GM10248 (cell line): ENCODE measurements around the gene DNASE1L3.

Source experiments
- CTCF ChIA-PET: fragments of 300-600 bp; sonication (Branson Sonifier 250); formaldehyde crosslinking; extraction: SDS; loops from one replicate; lab custom pipeline; 2021; ENCODE audit warnings: antibody characterized with exemption; lab: Yijun Ruan, JAX
- POLR2A ChIA-PET: fragments of 350-650 bp; sonication (Branson Sonifier 250); formaldehyde crosslinking; extraction: SDS; loops from one replicate; lab custom pipeline; 2020; ENCODE audit warnings: antibody characterized with exemption; lab: Yijun Ruan, JAX
- DNase-seq: peaks from one replicate; pipeline ENCODE4 v3.0.0; 2012; ENCODE audit errors: extremely low spot score
- TF ChIP-seq, protein P1 (sequence below): IDR thresholded peaks from 2 replicates; pipeline ENCODE4 v1.5.1; 2012; ENCODE audit warnings: mild to moderate bottlenecking, low read depth; ENCODE audit errors: extremely low read depth, missing control alignments, control extremely low read depth

DNASE1L3 gene

DNA sequence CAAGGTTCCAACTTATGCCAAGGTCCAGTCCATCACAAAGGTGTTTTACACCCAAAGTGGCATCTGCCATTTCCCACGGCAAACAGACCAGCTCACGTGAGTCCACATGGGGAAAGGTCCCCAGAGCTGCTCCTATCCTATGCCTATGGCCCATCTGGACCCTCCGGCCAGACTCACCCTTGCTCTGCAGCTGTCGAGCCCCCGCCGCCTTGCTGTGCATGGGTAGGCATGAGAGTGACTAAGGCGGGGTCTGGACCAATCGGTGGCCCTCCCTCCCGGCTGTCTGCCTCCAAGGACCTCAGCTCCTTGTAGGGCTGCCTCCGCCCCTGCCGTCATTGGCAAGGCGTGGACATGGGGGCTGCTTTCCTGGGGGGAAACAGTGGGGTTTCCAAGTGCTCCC lies 26.9 kb downstream of the DNASE1L3 start:
- TF ChIP-seq, protein P1, sequence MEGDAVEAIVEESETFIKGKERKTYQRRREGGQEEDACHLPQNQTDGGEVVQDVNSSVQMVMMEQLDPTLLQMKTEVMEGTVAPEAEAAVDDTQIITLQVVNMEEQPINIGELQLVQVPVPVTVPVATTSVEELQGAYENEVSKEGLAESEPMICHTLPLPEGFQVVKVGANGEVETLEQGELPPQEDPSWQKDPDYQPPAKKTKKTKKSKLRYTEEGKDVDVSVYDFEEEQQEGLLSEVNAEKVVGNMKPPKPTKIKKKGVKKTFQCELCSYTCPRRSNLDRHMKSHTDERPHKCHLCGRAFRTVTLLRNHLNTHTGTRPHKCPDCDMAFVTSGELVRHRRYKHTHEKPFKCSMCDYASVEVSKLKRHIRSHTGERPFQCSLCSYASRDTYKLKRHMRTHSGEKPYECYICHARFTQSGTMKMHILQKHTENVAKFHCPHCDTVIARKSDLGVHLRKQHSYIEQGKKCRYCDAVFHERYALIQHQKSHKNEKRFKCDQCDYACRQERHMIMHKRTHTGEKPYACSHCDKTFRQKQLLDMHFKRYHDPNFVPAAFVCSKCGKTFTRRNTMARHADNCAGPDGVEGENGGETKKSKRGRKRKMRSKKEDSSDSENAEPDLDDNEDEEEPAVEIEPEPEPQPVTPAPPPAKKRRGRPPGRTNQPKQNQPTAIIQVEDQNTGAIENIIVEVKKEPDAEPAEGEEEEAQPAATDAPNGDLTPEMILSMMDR = no peak
- no peak for DNase-seq
- POLR2A ChIA-PET = no interaction called here
- CTCF ChIA-PET = interaction anchor here (1.0 to 15.0 kb wide), 9 partner anchors 11 to 446 kb away, joined by 3 to 560 read pairs (median 4); partner anchors contain the start of genes DNASE1L3, HTD2 and RPP14

DNA sequence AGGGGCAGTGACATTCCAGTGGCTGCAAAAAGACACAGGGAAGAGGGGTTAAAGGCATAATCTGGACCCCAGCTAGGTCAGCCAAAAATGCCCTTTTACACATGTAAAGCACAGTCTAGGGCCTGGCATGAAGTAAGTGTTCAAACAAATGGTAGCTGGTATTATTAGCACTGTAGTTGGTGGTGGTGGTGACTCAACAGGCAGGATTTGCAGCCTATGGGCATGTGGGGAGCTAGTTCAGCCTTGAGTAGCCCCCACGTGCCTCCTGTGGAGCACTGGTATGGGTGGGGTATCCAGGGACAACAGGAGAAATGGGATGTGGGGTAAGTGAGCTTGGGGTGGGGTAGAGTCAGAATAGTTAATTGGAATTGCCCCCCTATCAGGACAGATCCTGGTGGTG lies 27.6 kb downstream of the DNASE1L3 start:
- POLR2A ChIA-PET = no interaction called here
- CTCF ChIA-PET = interaction anchor here (1.0 to 15.0 kb wide), 5 partner anchors 10 to 230 kb away, joined by 3 to 560 read pairs (median 4); partner anchors contain the start of genes DNASE1L3, HTD2 and RPP14

DNA sequence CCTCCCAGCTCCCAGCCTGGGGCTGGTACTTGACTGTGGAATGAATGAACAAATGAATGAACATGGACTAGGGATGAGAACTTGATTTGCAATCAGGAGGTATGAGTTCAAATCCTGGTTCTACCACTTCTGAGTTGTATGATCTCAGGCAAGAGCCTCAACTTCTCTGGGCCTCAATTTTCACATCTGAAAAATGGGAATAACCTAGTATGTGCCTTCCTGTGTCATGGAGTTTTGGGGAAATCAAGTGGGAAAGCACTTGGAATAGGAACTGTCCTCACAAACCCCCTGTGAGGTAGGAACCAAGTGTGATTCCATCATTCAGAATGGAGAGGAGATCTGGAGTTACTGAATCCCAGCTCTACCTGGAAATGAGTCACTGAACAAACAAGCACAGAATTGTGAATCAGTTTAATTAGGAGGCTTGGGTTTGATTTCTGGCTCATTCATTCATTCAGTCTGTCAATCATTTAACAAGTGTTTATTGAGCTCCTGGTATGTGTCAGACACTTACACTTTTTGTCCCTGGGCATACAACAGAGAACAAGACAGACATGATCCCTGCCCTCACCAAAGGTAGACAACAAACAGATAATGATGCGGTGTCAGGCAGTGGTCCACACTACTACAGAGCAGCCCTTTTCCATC lies 29.7 kb downstream of the DNASE1L3 start:
- no peak for DNase-seq
- ChIA-PET CTCF (interaction anchor here (1.1 to 15.0 kb wide), 4 partner anchors 14 to 449 kb away, joined by 4 to 560 read pairs (median 41); partner anchors contain the start of genes HTD2 and RPP14), POLR2A (no interaction called here)
- TF ChIP-seq, protein P1 = no peak

More for the DNA sequence above, 27.6 kb downstream of the DNASE1L3 start:
- no peak for DNase-seq
- TF ChIP-seq, protein P1 = no peak

DNA sequence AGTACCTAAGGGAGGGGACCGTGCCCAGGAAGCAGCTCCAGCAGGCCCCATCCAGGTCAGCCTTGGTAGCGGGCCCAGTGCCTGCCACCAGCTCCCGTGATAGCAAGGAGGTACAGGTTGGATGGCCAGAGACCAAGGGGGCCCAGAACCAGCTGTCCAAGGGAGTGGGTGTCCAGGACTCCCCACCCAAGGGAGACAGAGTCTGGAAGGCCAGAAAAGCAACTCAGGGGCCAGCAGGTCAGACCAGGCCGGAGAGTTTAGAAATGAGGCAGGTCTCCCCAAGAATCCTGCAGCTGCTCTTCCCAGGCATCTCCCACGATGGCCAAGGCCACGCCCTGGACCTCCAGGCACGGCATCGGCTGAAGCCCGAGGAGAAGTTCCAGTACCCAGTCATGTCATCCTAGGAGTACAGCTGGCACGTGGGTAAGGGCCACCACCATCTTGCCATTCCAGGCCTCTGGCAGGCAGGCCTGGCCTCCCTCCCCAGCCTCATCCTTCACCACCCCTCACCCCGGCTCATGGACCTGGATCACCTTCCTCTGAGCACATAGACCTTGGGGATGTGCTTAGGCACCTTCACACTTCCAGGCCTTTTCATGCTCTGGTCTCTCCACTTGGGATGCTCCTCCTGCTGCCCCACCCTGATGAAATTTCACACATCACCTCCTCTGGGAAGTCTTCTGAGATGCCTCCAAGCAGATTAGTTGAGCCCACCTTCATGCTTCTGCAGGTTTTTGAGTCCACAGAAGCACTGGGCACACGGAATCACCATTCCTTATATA lies 30.5 kb downstream of the DNASE1L3 start:
- TF ChIP-seq, protein P1 = no peak
- POLR2A ChIA-PET = no interaction called here
- DNase-seq = no peak
- CTCF ChIA-PET = interaction anchor here (0.9 to 15.0 kb wide), 10 partner anchors 8 to 451 kb away, joined by 3 to 560 read pairs (median 13); partner anchors contain the start of genes FLNB, HTD2 and RPP14

DNA sequence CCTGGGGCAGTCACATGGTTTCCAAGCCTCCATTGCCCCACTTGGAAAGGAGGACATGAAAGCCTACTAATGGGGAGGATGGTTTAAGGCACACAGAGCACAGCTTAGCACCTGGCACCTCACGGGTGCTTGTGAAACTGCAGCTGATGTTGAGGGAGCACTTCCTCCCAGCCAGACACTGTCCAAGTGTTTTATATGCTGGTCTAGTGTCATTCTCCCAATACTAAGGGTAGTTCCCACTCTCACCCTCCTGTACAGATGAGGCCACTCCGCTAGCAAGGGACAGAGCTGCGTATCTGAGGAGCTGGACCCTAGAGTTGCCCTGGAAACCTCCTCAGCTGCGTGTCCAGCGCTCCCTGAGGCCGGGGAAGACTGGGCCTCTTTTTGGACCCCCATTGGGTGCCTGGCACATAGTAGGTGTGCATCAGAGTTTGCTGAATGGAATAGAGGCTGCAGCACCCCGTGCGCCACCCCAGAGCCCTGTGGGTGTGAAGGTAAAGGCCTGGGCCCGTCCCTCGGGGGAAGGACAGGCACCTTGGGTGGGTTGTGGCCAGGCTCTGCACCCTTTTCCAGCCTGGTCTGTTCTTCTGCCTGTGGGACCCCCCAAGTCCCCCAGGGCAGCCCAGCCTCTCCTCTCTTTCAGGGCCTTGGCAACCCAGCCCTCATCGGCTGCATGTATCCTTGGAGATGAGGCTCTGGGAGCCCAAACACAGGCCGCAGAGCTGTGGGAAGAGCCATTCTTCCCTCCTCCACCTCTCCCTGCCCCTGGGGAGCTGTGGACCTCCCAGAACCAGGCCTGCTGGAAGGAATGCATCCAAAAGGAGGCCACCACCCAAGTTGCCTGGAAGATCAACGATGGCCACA lies 31.3 kb downstream of the DNASE1L3 start:
- DNase-seq = no peak
- TF ChIP-seq, protein P1 = no peak
- POLR2A ChIA-PET = no interaction called here
- CTCF ChIA-PET = interaction anchor here (0.9 to 15.0 kb wide), 19 partner anchors 9 to 452 kb away, joined by 3 to 560 read pairs (median 5); partner anchors contain the start of genes FLNB, HTD2 and RPP14
